Keratinocyte (primary cell): Measurements from ENCODE around the gene SLC12A3. TPM values are rescaled to one million over a fixed set of nuclear protein-coding genes. Genes with fewer than 3 reads are reported as not detected.

ENCODE experiments used
- DNase-seq: peaks from one replicate; pipeline ENCODE4 v3.0.0-alpha.2; 2011; ENCODE audit warnings: low read depth, missing footprints, low spot score
- FAIRE-seq: peaks from 2 replicates; lab custom pipeline; 2011; peaks lifted over from hg19 to GRCh38; lab: Jason Lieb, UNC
- H2AFZ ChIP-seq: 2 replicates; pipeline ENCODE4 v1.6.0; 2012; ENCODE audit warnings: low read length, control low read depth, inconsistent platforms; ENCODE audit not compliant: control insufficient read depth
- H3K27ac ChIP-seq: 2 replicates; pipeline ENCODE4 v1.5.1; 2011; ENCODE audit warnings: low read length; ENCODE audit not compliant: control insufficient read depth, insufficient read depth
- H3K27me3 ChIP-seq: 3 replicates; pipeline ENCODE4 v1.6.0; 2011; ENCODE audit warnings: low read length; ENCODE audit not compliant: control insufficient read depth, insufficient read depth; ENCODE audit errors: extremely low read depth
- H3K36me3 ChIP-seq, 2 experiments: 2 replicates in 1 of 2; 3 replicates in 1 of 2; pipeline ENCODE4 v1.5.1; 2011; ENCODE audit warnings: low read length in 2 of 2, mild to moderate bottlenecking in 1 of 2; ENCODE audit not compliant: control insufficient read depth in 2 of 2, insufficient read depth in 2 of 2; ENCODE audit errors: extremely low read depth in 1 of 2
- H3K4me1 ChIP-seq: 3 replicates; pipeline ENCODE4 v1.5.1; 2011; ENCODE audit warnings: low read length; ENCODE audit not compliant: control insufficient read depth, insufficient read depth; ENCODE audit errors: extremely low read depth
- H3K4me2 ChIP-seq: 3 replicates; pipeline ENCODE4 v1.6.0; 2011; ENCODE audit warnings: low read depth, low read length; ENCODE audit not compliant: control insufficient read depth, insufficient read depth; ENCODE audit errors: extremely low read depth
- H3K4me3 ChIP-seq, 3 experiments: fragments of 200-600 bp in 1 of 3; sonication (generic) in 1 of 3; 2 replicates in 2 of 3; 3 replicates in 1 of 3; pipeline ENCODE4 v1.5.1; 2011 to 2016; ENCODE audit warnings: low read length in 3 of 3, mild to moderate bottlenecking in 3 of 3, control low read depth in 2 of 3, inconsistent platforms in 1 of 3, low read depth in 1 of 3, mixed read lengths in 1 of 3, mixed run types in 1 of 3, moderate library complexity in 1 of 3; ENCODE audit not compliant: control insufficient read depth in 2 of 3, insufficient read depth in 2 of 3; ENCODE audit errors: extremely low read depth in 1 of 3
- H3K79me2 ChIP-seq: 2 replicates; pipeline ENCODE4 v1.6.0; 2012; ENCODE audit warnings: low read length; ENCODE audit not compliant: control insufficient read depth, insufficient read depth
- H3K9ac ChIP-seq: 3 replicates; pipeline ENCODE4 v1.6.0; 2011; ENCODE audit warnings: low read length; ENCODE audit not compliant: control insufficient read depth, insufficient read depth; ENCODE audit errors: extremely low read depth
- H3K9me1 ChIP-seq: 3 replicates; pipeline ENCODE4 v1.6.0; 2011; ENCODE audit warnings: low read length; ENCODE audit not compliant: control insufficient read depth, insufficient read depth; ENCODE audit errors: extremely low read depth
- H3K9me3 ChIP-seq: 2 replicates; pipeline ENCODE4 v1.5.1; 2012; ENCODE audit warnings: low read depth, low read length; ENCODE audit not compliant: control insufficient read depth
- H4K20me1 ChIP-seq: 3 replicates; pipeline ENCODE4 v1.6.0; 2011; ENCODE audit warnings: low read length; ENCODE audit not compliant: control insufficient read depth, insufficient read depth; ENCODE audit errors: extremely low read depth
- CTCF ChIP-seq, 3 experiments: IDR thresholded peaks in 1 of 3; conservative IDR thresholded peaks in 1 of 3; optimal IDR thresholded peaks in 1 of 3; 2 replicates in 2 of 3; 3 replicates in 1 of 3; pipeline versions ENCODE3 to v1.5.1; 2011; ENCODE audit warnings: low read length in 3 of 3, mild to moderate bottlenecking in 3 of 3, moderate library complexity in 2 of 3, control low read depth in 1 of 3, inconsistent platforms in 1 of 3; ENCODE audit not compliant: insufficient read depth in 2 of 3; ENCODE audit errors: extremely low read depth in 1 of 3
- EZH2 ChIP-seq: IDR thresholded peaks from one replicate; pipeline ENCODE4 v1.6.1; 2012; ENCODE audit warnings: inconsistent platforms, mild to moderate bottlenecking, low read length, moderate library complexity
- dilution Hi-C: fragments of 300-500 bp; cut with MboI; formaldehyde crosslinking; loops from one replicate; pipeline ENCODE4 v1.7.0; 2020; ENCODE audit warnings: low sequenced_read_pairs; ENCODE audit not compliant: extremely low pct_ligation_motif_present
- polyA plus RNA-seq, 5 experiments: library from polyadenylated mRNA; depleted of rRNA in 3 of 5; stranded (reverse) in 3 of 5; stranded (forward) in 1 of 5; unstranded in 1 of 5; fragments of >200 nt; gene quantifications; 1 replicate in 1 of 5; 2 replicates in 3 of 5; 3 replicates in 1 of 5; pipeline versions ENCODE4 v1.2.1 to v1.2.3, GENCODE V29; 2011 to 2012; ENCODE audit warnings: missing spikeins in 2 of 5, low read depth in 1 of 5, low replicate concordance in 1 of 5

Gene SLC12A3
- polyA plus RNA-seq, 1 donor (not counting 4 experiments of a cell fraction or from before 2014, with no cell fraction given) = not detected

DNA sequence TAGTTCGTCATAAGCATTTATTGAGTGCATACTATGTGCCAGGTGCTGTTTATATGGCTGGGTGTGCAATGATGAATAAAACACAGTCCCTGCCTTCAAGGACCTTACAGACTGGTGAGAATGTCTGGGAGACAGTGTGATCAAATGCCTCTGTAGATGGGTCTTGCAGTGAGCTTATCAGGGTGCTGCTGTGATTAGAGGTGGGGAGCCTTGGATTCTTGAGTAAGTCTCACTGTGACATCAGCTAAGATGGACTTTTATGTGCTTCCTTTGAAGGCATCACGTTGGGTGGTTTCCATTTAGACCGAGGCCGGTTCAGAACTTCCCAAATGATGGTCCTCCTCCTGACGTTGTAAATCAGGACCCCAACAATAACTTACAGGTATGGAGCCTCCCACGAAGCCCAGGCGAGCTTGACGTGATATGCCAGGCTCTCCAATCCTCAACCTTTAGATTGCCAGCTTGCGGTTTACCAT, 76.9 kb downstream of the SLC12A3 start:
- dilution Hi-C loops = no loop called here
- H3K4me1 ChIP-seq = no peaks in the 10 kb centered on the region
- no peak for FAIRE-seq
- H3K27me3 ChIP-seq = no peaks in the 10 kb centered on the region
- no peak overlapping the region for H3K4me2 ChIP-seq
- no peak overlapping the region for H3K9ac ChIP-seq
- H4K20me1 ChIP-seq = peaks cover 26% of the 10 kb centered on the region
- H3K9me1 ChIP-seq = no peaks in the 10 kb centered on the region
- no peak for DNase-seq
- peaks cover 1% of the 10 kb centered on the region for H3K79me2 ChIP-seq
- H3K4me3 ChIP-seq = no peak overlapping the region
- H3K9me3 ChIP-seq = no peaks in the 10 kb centered on the region
- H2AFZ ChIP-seq = no peak overlapping the region
- H3K36me3 ChIP-seq = peaks cover 37 to 72% of the 10 kb centered on the region in 2 experiments
- H3K27ac ChIP-seq = no peak overlapping the region
- TF ChIP-seq CTCF (optimal IDR thresholded peaks at IDR 0.05 in 1 of 3, IDR thresholded peaks at IDR 0.05 in 1 of 3, conservative IDR thresholded peaks at IDR 0.05 in 1 of 3; ENCODE audit: extremely low read depth in 1 of 3, insufficient read depth in 2 of 3, low read length in 3 of 3) = no peak
- TF ChIP-seq EZH2 = no peak

DNA sequence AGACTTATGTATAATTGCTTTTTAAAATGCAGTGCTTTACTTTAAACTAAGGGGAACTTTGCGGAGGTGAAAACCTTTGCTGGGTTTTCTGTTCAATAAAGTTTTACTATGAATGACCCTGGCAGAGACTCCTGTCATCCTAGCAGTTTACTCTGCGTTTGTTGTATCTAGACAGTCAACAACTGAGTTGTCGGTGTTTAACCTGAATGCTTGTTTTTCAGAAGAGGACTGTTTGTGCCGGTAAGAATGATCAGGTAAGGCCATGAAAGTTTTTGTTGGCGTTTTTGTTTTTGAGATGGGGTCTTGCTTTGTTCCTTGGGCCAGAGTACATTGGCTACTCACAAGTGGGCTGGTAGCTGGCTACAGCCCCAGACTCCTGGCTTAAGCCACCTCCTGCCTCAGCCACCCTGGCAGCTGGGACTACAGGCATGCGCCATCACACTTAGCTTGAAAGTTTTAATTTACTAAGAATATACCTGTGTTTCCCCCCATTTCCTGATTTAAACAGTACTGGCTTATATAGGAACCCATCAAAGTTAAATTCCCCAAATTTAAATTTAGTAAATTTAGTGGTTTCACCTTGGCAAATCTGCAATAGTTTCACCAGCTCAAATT, 78.9 kb downstream of the SLC12A3 start:
- TF ChIP-seq EZH2 (no peak), CTCF (optimal IDR thresholded peaks at IDR 0.05 in 1 of 3, IDR thresholded peaks at IDR 0.05 in 1 of 3, conservative IDR thresholded peaks at IDR 0.05 in 1 of 3; ENCODE audit: extremely low read depth in 1 of 3, insufficient read depth in 2 of 3, low read length in 3 of 3) (no peak)
- DNase-seq = no peak
- Histone ChIP-seq H3K9me3 (no peaks in the 10 kb centered on the region), H3K4me1 (no peaks in the 10 kb centered on the region), H3K9me1 (no peaks in the 10 kb centered on the region), H3K79me2 (no peaks in the 10 kb centered on the region), H3K27ac (no peak overlapping the region), H3K27me3 (no peaks in the 10 kb centered on the region), H3K4me3 (no peak overlapping the region), H2AFZ (no peak overlapping the region), H3K9ac (no peak overlapping the region), H3K4me2 (no peak overlapping the region), H4K20me1 (peaks cover 19% of the 10 kb centered on the region), H3K36me3 (peaks cover 28 to 59% of the 10 kb centered on the region in 2 experiments)
- no peak for FAIRE-seq
- dilution Hi-C loops = no loop called here
